ENCODE results near the gene HMGXB3. TPM values are rescaled to one million over a fixed set of nuclear protein-coding genes. Genes with fewer than 3 reads are reported as not detected.

HMGXB3 gene
- total RNA-seq, 1 donor from 2014 or later = 36.8 TPM

DNA sequence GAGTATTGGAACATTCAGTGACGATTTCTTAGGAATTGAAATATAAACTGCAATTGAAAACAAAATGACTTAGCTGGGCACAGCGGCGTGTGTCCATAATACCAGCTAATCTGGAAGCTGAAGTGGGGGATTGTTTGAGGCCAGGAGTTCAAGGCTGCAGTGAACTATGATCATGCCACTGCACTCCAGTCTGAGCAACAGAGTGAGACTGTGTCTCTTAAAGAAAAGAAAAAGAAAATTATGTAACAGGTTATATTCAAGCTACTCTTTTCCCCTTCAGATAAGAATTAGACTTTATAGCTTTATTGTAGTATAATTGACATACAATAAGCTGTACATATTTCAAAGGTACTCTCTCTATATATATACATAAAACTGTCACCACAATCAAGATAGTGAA, 33.6 kb upstream of the HMGXB3 start:
- POLR2A ChIA-PET = no interaction called here
- intact Hi-C loops (cut with micrococcal nuclease) = loop anchor here (10.0 kb wide), 1 partner anchor 1582 kb away; the partner anchor contains the start of gene FBXO38
- H3K36me3 Mint-ChIP-seq (ENCODE audit: low read depth) = peaks cover 3% of the 10 kb centered on the region
- H3K27me3 Mint-ChIP-seq = no peaks in the 10 kb centered on the region
- H3K27ac Mint-ChIP-seq = no peak overlapping the region
- H3K4me3 Mint-ChIP-seq = no peak overlapping the region
- DNase-seq (no peak), ATAC-seq (ENCODE audit: low read depth) (no peak)
- no peaks in the 10 kb centered on the region for H3K9me3 Mint-ChIP-seq
- H3K4me1 Mint-ChIP-seq = no peaks in the 10 kb centered on the region
- TF ChIP-seq, protein P1, sequence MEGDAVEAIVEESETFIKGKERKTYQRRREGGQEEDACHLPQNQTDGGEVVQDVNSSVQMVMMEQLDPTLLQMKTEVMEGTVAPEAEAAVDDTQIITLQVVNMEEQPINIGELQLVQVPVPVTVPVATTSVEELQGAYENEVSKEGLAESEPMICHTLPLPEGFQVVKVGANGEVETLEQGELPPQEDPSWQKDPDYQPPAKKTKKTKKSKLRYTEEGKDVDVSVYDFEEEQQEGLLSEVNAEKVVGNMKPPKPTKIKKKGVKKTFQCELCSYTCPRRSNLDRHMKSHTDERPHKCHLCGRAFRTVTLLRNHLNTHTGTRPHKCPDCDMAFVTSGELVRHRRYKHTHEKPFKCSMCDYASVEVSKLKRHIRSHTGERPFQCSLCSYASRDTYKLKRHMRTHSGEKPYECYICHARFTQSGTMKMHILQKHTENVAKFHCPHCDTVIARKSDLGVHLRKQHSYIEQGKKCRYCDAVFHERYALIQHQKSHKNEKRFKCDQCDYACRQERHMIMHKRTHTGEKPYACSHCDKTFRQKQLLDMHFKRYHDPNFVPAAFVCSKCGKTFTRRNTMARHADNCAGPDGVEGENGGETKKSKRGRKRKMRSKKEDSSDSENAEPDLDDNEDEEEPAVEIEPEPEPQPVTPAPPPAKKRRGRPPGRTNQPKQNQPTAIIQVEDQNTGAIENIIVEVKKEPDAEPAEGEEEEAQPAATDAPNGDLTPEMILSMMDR (IDR thresholded peaks at IDR 0.05) = no peak
- CTCF ChIA-PET = interaction anchor here (0.8 kb wide), 1 partner anchor 133 kb away, joined by 3 read pairs; no protein-coding TSS in a partner anchor

DNA sequence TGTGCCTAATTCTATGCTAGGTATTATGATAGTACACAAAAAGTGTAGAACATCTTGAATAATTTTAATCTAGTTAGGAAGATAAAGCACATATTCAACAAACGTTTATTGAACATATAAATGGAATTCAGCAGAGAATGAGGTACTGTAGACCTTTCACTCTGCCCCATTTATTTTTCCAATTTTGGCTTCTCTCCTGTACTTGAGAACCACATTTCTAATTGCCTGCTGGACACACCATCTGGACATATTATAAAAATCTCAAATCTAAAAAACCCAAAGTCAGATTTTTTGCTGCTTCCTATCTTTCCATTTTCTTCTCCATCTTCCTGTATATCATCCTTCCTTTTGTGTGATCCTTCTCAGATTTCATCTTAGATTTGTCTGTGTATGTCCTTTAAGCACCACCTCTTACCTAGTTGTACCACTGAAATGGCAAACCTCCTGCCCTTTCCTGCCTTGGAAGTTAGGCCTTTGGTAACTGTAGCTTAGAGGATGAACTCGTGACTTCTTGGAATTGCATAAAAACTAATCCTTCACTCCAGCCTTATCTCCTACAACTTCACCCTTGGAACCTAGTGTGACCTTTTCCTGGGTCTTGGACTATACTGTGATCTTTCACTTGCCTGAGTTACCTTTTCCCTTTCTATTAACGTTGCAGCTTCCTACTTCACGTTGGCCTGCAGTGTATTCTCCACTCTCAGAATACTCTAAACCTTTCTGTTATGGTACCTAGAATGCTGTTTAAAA, 31.2 kb upstream of the HMGXB3 start:
- H3K9me3 Mint-ChIP-seq = no peaks in the 10 kb centered on the region
- CTCF ChIA-PET = no interaction called here

DNA sequence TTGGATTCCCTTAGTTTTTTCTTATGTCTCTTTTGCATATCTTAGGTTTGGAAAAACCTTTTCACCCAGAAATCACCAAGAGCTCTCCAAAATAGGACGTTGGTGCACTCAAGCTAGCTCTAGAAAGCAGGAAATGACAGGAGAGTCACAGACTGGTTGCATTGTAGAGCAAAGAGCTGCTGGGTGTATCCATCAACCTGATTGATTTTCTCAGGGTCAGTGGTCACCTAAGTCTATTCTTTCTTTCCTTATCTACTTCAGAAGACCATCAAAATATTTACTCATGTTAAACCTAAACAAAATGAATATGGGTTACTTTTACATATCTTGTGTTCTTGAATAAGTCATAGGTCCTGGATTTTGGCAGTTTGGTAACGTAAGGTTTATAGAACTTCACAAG, 25.1 kb upstream of the HMGXB3 start:
- H3K36me3 Mint-ChIP-seq (ENCODE audit: low read depth) = peaks cover 36% of the 10 kb centered on the region
- no peak for ATAC-seq (ENCODE audit: low read depth)
- H3K4me3 Mint-ChIP-seq = no peak overlapping the region
- no peaks in the 10 kb centered on the region for H3K9me3 Mint-ChIP-seq
- ChIA-PET CTCF (no interaction called here), POLR2A (no interaction called here)
- H3K4me1 Mint-ChIP-seq = no peaks in the 10 kb centered on the region
- intact Hi-C loops (cut with micrococcal nuclease) = no loop called here
- TF ChIP-seq, protein P1 (IDR thresholded peaks at IDR 0.05) = no peak
- H3K27me3 Mint-ChIP-seq = no peaks in the 10 kb centered on the region
- no peak for DNase-seq
- H3K27ac Mint-ChIP-seq = no peak overlapping the region

More for the DNA sequence above, 31.2 kb upstream of the HMGXB3 start:
- no peaks in the 10 kb centered on the region for H3K4me1 Mint-ChIP-seq
- POLR2A ChIA-PET = interaction anchor here (1.4 kb wide), 1 partner anchor 9 kb away, joined by 3 read pairs; the partner anchor contains the start of gene SLC26A2
- intact Hi-C loops (cut with micrococcal nuclease) = loop anchor here (10.0 kb wide), 1 partner anchor 1585 kb away; the partner anchor contains the start of gene FBXO38
- ATAC-seq (ENCODE audit: low read depth) = no peak
- DNase-seq = no peak
- TF ChIP-seq, protein P1 (IDR thresholded peaks at IDR 0.05) = no peak
- H3K27ac Mint-ChIP-seq = no peak overlapping the region
- no peaks in the 10 kb centered on the region for H3K27me3 Mint-ChIP-seq
- H3K36me3 Mint-ChIP-seq (ENCODE audit: low read depth) = peaks cover 3% of the 10 kb centered on the region
- no peak overlapping the region for H3K4me3 Mint-ChIP-seq

DNA sequence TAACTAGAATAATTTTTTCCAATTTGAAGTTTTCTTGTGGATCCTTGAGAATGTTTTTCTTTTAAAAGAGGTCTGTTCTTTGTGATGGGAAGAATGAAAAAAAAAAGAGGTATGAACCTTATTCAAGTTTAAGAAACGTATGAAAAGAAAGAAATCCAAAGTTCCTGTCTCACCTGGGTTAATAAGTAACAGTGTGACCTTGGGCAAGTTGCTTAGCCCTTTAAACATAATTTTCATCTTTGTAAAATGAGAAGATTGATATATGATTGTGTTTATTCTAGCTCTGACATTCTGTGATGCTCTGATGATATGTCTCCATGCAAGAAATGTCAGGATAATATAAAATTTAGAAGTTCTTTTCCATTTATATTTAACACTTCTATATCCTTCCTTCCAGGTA, 20.6 kb upstream of the HMGXB3 start:
- intact Hi-C loops (cut with micrococcal nuclease) = no loop called here
- H3K36me3 Mint-ChIP-seq (ENCODE audit: low read depth) = peaks cover 47% of the 10 kb centered on the region
- no peak for ATAC-seq (ENCODE audit: low read depth)

GRCh38 chr5:149981206-149981605, 19.3 kb upstream of the HMGXB3 start:
- H3K36me3 Mint-ChIP-seq (ENCODE audit: low read depth) = peaks cover 42% of the 10 kb centered on the region
- no peak overlapping the region for H3K27ac Mint-ChIP-seq
- intact Hi-C loops (cut with micrococcal nuclease) = no loop called here
- CTCF ChIA-PET = interaction anchor here (1.8 kb wide), 1 partner anchor 9 kb away, joined by 5 read pairs; no protein-coding TSS in a partner anchor
- H3K9me3 Mint-ChIP-seq = no peaks in the 10 kb centered on the region
- H3K4me1 Mint-ChIP-seq = no peaks in the 10 kb centered on the region
- no peaks in the 10 kb centered on the region for H3K27me3 Mint-ChIP-seq
- ATAC-seq (ENCODE audit: low read depth) (no peak), DNase-seq (no peak)
- POLR2A ChIA-PET = no interaction called here
- TF ChIP-seq, protein P1 (IDR thresholded peaks at IDR 0.05) = no peak
- no peak overlapping the region for H3K4me3 Mint-ChIP-seq

More for the DNA sequence above, 20.6 kb upstream of the HMGXB3 start:
- POLR2A ChIA-PET = no interaction called here
- TF ChIP-seq, protein P1 (IDR thresholded peaks at IDR 0.05) = no peak
- H3K9me3 Mint-ChIP-seq = no peaks in the 10 kb centered on the region
- no peaks in the 10 kb centered on the region for H3K4me1 Mint-ChIP-seq
- H3K27me3 Mint-ChIP-seq = no peaks in the 10 kb centered on the region
- no peak overlapping the region for H3K4me3 Mint-ChIP-seq
- H3K27ac Mint-ChIP-seq = no peak overlapping the region
- CTCF ChIA-PET = no interaction called here
- no peak for DNase-seq

Measured in activated B cell treated with CpG ODN at 0.5 μM for 24 hours (primary cell).